ENCODE data around the gene CFAP65. TPM values are rescaled to one million over a fixed set of nuclear protein-coding genes. Genes with fewer than 3 reads are reported as not detected.

Gene CFAP65
- total and polyA plus RNA-seq, 2 of the 13 experiments (the other 11 are each of a cell fraction or from before 2014, with no cell fraction given), result 0.05 TPM; not detected in 1

DNA sequence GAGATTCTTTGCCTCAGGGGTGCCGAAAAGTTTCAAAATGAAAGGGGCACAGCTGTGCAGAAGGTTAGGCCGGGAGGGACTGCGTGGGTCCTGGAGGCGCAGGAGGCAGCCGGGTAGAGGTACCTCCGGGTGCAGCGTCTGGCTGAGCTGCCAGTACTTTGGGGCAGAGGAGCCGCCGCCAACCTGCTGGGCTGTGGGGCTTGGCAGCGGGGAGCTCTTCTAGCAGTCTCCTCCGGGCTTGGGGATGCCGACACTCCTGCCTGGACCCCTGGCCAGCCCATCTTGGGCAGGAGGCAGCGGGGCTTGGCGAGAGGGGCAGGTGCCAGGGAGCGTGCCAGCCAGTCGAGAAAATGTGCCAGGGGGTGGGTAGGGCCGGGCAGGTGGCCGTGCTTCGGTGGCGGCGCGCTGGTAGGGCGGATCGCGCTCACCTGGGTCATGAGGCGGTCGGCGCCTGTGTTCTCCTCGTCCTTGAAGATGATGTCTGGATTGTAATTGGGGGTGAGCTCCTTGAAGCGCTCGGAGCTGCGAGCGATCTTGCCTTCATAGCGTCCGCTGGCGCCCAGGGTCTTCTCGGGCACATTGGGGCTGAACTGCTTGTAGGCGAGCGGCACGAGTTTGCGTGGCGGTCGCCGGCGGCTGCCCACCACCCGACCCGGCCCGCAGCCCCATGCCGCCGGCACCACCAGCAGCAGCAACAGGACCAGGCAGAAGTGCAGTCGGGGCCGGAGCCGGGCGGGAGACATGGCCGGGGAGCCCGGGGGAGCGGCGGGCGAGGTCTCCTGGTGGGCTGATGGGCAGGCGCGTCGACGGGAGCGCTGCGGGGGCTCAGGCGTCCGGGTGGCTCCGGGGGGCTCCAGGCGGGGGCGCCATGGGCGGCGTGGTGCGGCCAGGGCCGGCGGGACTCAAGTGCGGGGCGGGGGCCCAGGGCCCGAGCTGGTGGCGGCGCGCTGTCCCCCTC, 18.7 kb upstream of the CFAP65 start (continued):
- TF ChIP-seq, protein P1, sequence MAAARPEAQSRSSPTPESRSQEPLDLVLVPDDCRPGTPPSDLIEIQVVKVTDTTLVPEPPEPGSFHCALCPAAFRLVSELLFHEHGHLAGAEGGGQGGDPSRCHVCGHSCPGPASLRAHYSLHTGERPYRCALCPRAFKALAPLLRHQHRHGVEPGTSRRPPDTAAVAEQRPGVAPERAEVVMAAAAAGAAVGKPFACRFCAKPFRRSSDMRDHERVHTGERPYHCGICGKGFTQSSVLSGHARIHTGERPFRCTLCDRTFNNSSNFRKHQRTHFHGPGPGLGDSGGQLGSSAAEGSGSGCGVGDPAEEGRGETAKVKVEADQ (CRISPR knock-in tag; IDR thresholded peaks at IDR 0.05; ENCODE audit: borderline replicate concordance), result 0 out of 2 replicates have a peak, but pooled peaks have one; percentile 3
- TF ChIP-seq RARA (CRISPR knock-in tag; IDR thresholded peaks at IDR 0.05) (no peak), EZH2 (conservative IDR thresholded peaks at IDR 0.05; ENCODE audit: low read depth, low read length) (peak; percentile 97), ZNF737 (CRISPR knock-in tag; IDR thresholded peaks at IDR 0.05; ENCODE audit: borderline replicate concordance) (0 out of 2 replicates have a peak, but pooled peaks have one; percentile 32)

DNA sequence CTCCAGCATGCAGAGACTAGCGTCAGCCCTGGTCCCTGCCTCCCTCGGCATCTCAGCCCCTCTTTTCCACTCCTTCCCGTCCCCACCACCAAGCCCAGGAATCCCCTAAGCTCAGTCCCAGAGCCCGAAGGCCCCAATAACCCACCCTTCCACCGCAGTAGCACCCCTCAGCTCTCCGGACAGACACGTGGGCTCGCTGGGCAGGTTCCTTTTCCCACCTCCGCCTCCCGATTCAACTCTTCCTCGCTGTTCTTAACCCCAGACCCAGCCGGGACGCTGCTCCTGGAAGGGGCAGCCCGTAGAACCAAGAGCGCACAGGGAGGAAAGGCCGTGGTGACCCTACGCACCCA, 18.0 kb upstream of the CFAP65 start:
- Histone ChIP-seq H3K4me3 (replicated peaks in 1 of 3; ENCODE audit: insufficient read depth in 1 of 3, low read depth in 2 of 3, low read length in 3 of 3) (peak overlapping the region; percentile 30 to 70 (median 50)), H3K27ac (ENCODE audit: extremely low read length, insufficient read depth, low read length) (no peak overlapping the region), H3K27me3 (ENCODE audit: control insufficient read depth in 1 of 2, insufficient read depth in 2 of 2, low read length in 2 of 2) (peaks cover 14 to 54% of the 10 kb centered on the region in 2 experiments; a peak in 4 of 5 replicates), H3K79me2 (ENCODE audit: insufficient read depth, low read length) (no peaks in the 10 kb centered on the region), H3K4me2 (ENCODE audit: low read depth, low read length) (peak overlapping the region; percentile 93), H3K36me3 (replicated peaks in 1 of 2; ENCODE audit: control insufficient read depth in 1 of 2, insufficient read depth in 2 of 2, low read length in 2 of 2) (no peaks in the 10 kb centered on the region), H4K20me1 (ENCODE audit: insufficient read depth, low read length) (peaks cover 10% of the 10 kb centered on the region; the same call in 1 of the 2 replicates), H3K9me3 (ENCODE audit: low read length) (no peaks in the 10 kb centered on the region), H3K4me1 (ENCODE audit: insufficient read depth, low read length) (peaks cover 23% of the 10 kb centered on the region), H2AFZ (ENCODE audit: low read length) (no peak overlapping the region), H3K9ac (ENCODE audit: insufficient read depth, low read depth, low read length) (no peak overlapping the region)
- intact Hi-C loops (cut with micrococcal nuclease; ENCODE audit: unreplicated experiment) (loop anchor here (1.0 to 5.0 kb wide), 4 partner anchors 45 to 238 kb away; no protein-coding TSS in a partner anchor), in situ Hi-C loops (cut with HindIII; ENCODE audit: extremely low pct_ligation_motif_present, low pct_unique_long_range_greater_than_20kb) (loop anchor here (5.0 kb wide), 2 partner anchors 58 to 98 kb away; no protein-coding TSS in a partner anchor)
- 3% methylated on average over 17 of the region's 17 CpGs for WGBS (ENCODE audit: low lambda C conversion rate)
- no TSS peak for BruUV-seq (replicated peaks)
- DNase-seq (ENCODE audit: low spot score) (no peak), FAIRE-seq (no peak), ATAC-seq (peak; percentile 17)
- ChIA-PET CTCF (ENCODE audit: low intra/inter-chr PET ratio, low total read pairs) (interaction anchor here (1.3 to 4.3 kb wide), 5 partner anchors 14 to 101 kb away, joined by 6 to 82 read pairs (median 12); partner anchors contain the start of gene NHEJ1), POLR2A (interaction anchor here (0.8 to 4.5 kb wide), 11 partner anchors 11 to 236 kb away, joined by 3 to 38 read pairs (median 5); partner anchors contain the start of gene ZFAND2B)
- TF ChIP-seq ZBTB21 (CRISPR knock-in tag; IDR thresholded peaks at IDR 0.05) (no peak), ASH2L (IDR thresholded peaks at IDR 0.05; ENCODE audit: insufficient read length, low read depth, low read length) (peak; percentile 36), MTF2 (CRISPR knock-in tag; IDR thresholded peaks at IDR 0.05; ENCODE audit: borderline replicate concordance) (peak; percentile 9; the same call in 1 of the 2 replicates), MAZ (IDR thresholded peaks at IDR 0.05; ENCODE audit: borderline replicate concordance, low read depth, low read length) (no peak), MAZ (CRISPR knock-in tag; IDR thresholded peaks at IDR 0.05; ENCODE audit: low read depth) (0 out of 2 replicates have a peak, but pooled peaks have one; percentile 5), ZSCAN31 (CRISPR knock-in tag; IDR thresholded peaks at IDR 0.05; ENCODE audit: low read depth) (peak; percentile 63; the same call in 1 of the 2 replicates), ZNF160 (CRISPR knock-in tag; IDR thresholded peaks at IDR 0.05) (no peak), RNF2 (conservative IDR thresholded peaks at IDR 0.05; ENCODE audit: low read depth) (0 out of 2 replicates have a peak, but pooled peaks have one; percentile 13), SIN3A (IDR thresholded peaks at IDR 0.05; ENCODE audit: borderline replicate concordance, low read depth, low read length) (0 out of 2 replicates have a peak, but pooled peaks have one; percentile 18), ZNF564 (CRISPR knock-in tag; IDR thresholded peaks at IDR 0.05) (peak; percentile 27; the same call in 1 of the 2 replicates), ZNF772 (CRISPR knock-in tag; IDR thresholded peaks at IDR 0.05) (peak; percentile 52; the same call in 1 of the 2 replicates), SALL2 (CRISPR knock-in tag; IDR thresholded peaks at IDR 0.05) (0 out of 2 replicates have a peak, but pooled peaks have one; percentile 17), ZNF138 (CRISPR knock-in tag; IDR thresholded peaks at IDR 0.05; ENCODE audit: low read depth) (0 out of 2 replicates have a peak, but pooled peaks have one; percentile 86), EHMT2 (IDR thresholded peaks at IDR 0.05; ENCODE audit: borderline replicate concordance, low read depth, low read length) (no peak), YEATS4 (CRISPR knock-in tag; IDR thresholded peaks at IDR 0.05; ENCODE audit: borderline replicate concordance) (0 out of 2 replicates have a peak, but pooled peaks have one; percentile 7), CBX2 (IDR thresholded peaks at IDR 0.05; ENCODE audit: low read depth, low read length) (peak; percentile 99), CBX2 (CRISPR knock-in tag; IDR thresholded peaks at IDR 0.05; ENCODE audit: low read depth) (no peak), ZNF446 (CRISPR knock-in tag; IDR thresholded peaks at IDR 0.05) (no peak)

Measured in HepG2 (cell line).